GM20431 (cell line): ENCODE results near the gene PREB.
"Not testable (repeated sequence)": the region's sequence is repeated elsewhere in the genome, so short reads cannot be mapped to it uniquely, and the experiment has no call there.

Experiments
- in situ Hi-C: fragments of 300-500 bp; cut with MseI, MboI; formaldehyde crosslinking; loops from one replicate; pipeline ENCODE4 v1.15.0; 2020; ENCODE audit warnings: low sequenced_read_pairs; ENCODE audit not compliant: unreplicated experiment

Gene PREB

DNA sequence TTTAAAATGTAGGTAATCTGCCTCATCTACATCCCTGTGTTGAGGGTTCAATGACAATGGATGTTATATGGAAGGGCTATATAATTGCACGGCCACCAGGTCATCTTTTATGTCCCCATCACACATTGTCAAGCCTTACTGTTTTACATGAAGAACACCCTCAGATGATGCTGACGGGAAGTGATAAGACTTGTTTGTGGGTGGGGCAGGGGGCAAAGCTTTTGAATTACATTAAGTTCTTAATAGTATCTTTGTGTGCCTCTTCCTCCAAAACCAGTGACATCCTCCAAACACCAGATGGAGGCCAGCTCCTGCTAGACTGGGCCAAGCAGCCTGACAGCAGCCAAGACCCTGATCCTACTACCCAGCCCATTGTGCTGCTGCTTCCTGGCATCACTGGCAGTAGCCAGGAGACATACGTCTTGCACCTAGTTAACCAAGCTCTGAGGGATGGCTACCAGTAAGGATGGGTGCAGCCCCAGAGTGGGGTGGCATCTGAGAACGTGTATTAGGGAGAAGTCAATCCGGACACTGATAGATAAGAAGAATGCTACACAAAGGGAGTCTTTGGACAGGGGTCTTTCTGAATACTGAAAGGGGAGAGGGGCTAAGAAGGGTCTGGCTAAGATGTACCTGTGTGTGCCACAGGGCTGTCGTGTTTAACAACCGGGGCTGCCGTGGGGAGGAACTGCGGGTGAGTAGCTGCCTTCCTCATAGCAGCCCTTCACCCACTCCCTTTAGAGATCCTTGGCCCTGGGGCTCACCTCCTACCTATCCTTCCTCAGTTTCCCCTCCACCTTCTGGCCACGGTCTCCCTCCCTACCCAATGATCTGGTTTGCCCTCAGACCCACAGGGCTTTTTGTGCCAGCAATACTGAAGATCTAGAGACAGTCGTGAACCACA, 5.5 kb downstream of the PREB start:
- in situ Hi-C loops = no loop called here

DNA sequence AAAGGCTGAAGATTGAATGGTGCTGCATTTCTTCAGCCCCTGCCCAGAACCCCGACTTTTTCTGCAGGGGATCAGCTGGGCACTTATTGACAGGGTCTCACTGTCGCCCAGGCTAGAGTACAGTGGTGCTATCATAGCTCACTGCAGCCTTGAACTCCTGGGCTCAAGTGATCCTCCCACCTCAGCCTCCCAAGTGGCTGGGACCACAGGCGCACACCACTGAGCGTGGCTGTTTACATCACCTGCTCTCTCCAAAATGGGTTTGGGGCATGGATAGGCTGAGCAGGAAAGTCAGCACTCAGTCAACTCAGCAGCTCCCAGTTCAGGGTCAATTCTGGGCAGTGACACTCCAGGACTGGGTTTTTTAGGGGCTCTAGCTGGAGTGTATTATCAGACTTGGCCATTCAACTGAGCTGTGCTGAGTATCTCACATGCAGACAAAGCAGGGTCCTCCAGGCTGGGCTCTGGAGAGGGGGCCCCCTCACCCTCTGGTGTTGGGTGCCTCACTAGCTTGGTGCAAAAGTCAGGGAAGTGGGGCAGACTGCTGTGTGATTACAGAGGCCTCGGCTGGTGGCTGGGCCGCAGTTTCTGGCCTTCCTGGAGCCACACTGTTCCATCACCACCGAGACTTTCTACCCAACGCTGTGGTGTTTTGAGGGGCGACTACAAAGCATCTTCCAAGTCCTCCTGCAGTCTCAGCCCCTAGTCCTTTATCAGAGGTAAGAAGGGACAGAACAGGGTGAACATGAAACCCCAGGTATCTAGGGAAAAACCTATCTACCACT, 6.4 kb downstream of the PREB start:
- in situ Hi-C loops = no loop called here

DNA sequence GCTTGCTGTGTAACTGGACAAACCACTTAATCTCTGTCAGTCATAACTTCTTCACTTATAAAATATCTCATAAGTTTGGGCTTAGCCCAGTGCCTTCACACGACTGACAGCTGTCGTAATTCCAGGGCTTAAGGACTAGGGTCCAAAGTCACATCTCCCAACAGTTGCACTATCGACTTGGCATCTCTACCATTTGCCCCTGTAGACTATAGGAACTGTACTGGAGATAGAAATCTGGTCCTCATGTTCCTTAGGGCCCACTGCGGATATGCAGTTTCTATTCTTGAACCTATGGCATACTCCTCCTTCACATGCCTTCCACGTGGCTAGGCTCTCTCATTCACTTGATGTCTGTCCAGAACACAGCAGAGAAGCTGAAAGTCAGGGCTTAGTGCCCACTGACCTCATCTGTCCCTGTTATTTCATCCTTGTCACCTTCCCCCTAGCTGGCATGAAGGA, 8.2 kb downstream of the PREB start:
- in situ Hi-C loops = no loop called here

DNA sequence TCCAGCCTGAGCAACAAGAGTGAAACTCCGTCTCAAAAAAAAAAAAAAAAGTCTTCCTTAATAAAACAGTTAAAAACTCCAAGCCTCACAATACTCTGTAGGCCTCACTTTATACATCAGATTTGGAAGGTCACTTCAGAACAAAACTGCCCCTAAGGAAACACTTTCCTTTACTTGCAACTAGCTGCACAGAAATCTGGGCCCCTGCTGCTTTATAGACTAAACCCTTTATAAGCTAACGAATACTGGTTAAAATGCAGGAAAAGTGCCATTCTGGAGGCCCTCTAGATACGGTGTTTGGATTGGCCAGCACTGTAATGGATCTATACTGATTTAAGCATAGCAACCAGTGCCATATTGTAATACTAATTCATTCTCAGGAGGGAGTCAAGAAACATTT, 9.3 kb downstream of the PREB start:
- in situ Hi-C loops = no loop called here

DNA sequence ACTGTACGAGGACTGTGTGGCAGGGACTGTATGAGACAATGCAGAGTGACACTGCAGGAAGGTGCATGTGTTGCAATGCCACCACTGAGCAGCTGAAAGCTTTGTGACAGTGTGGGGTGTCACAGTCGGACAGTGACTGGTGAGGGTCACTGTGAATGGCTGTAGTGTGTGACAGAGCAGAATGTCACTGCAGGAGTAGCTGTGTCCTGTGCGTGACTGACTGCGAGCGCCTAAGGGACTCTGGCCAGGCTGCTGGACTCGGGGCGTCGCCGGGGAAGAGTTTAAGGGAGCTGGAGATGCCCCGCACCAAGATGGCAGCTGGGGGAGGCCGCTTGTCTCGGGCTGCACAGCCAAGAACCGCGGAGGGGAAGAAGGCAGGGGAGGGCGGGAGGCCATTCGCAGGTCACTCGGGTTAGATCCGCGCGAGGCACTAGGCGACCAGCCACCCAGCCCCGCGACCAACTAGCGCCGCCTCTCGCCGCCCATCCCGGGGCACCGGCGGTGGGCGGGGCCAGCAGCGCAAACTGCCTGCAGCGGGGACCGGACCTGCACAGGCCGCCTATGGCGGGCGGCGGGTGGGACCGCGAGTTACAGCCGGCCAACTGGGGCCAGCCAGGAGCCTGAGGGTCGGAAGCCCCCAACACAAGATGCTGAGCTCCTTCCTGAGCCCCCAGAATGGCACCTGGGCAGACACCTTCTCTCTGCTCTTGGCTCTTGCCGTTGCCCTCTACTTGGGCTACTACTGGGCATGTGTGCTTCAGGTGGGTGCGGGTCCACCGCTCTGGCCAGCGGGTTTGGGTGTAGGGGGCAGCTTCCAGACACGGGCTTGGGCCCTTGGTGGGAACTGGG, 10.9 kb downstream of the PREB start, which contains the start of gene ABHD1:
TSS of gene ABHD1 (plus strand) at position 514 of the 849 bp plus-strand sequence. CDS start at position 648, 134 bp downstream.
- in situ Hi-C loops = no loop called here

DNA sequence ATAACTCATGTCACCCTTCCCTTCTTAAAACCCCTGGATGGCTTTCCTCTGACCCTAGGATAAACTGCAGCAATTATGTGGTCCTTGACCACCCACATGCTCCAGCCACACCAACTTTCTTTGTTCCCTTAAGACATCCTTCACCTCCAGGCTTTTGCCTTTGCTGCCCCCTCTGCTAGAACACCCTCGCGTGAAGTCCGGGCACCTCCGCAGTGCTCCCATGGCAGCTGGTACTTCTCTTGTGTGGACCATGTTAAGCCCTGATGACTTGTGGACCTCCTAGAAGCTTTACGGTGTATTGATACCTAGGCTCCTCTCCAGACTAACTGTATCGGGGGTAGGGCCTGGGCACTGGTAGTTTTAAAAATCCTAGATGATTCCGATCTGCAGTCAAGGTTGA, 11.6 kb downstream of the PREB start:
- in situ Hi-C loops = no loop called here

DNA sequence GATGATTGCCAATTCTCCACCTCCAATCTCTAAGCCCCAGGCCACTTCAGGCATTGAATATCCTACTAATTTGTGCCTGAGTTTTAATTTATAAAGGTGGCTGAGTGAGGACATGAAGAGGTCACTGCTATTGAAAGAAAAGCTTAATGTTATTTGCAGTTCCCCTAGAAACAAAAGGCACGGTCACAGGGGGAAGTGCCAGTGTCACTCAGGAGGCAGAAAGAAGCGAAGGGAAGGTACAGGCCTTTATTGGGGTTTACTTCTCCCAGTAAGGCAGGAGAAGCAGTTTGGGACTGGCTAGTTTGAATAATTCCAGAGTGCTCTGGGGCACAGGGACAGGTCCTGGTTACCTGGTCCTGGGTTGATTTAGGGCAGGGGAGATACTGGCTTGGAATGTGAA, 12.5 kb downstream of the PREB start:
- in situ Hi-C loops = no loop called here

DNA sequence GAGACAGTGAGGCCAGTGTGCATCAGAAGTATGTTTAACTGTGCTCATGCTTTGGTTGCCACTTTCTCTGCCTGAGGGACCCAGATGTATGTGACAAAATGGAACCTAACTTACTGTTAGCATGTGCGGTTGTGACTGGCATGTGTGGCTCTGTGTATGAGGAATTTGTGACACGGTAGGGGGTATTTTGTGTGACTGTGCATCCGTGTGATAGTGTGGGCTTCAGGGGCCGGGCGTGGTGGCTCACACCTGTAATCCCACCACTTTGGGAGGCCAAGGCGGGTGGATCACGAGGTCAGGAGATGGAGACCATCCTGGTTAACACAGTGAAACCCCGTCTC, 15.1 kb downstream of the PREB start:
- in situ Hi-C loops = not testable (repeated sequence)

DNA sequence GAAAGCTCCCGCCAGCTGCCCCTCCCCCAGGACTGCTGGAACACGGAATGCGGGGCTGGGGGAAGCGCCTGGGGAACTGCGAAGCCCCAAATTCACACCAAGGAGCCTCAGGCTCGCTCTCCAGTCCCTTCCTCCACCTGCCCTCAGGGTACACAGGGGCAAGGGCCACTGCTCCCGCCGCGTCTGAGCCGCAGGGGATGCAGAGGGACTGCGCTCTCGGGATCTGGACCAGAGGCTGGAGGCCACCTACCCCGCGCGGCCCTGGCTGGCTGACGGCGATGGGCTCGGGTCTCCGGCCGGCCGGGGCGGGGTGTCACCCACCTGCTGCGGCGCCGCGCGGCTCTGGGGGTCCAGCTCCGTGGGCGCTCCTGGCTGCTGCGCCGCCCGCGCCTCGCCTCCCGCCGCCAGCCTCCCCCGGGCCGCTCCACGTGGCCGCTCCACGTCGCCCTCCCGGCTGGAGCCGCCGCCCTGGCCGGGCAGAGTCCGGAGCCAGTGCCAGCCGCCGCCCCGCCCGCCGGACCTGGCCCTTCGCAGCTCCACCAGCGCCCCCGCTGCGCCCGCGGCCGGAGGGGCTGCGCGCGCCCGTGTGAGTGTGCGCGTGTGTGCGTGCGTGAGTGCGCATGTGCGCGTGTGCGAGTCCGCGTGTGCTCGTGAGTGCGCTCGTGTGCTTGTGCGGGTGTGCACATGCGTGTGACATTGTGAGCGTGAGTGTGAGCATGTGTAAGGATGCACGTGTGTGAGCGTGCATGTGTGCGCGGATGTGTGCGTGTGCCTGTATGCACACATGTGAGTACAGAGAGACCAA, 15.7 kb downstream of the PREB start, which contains the start of gene CGREF1:
TSS of gene CGREF1 (minus strand) at position 604 of the 805 bp plus-strand sequence. CDS start 14,762 bp downstream, outside the sequence.
- in situ Hi-C loops = no loop called here

DNA sequence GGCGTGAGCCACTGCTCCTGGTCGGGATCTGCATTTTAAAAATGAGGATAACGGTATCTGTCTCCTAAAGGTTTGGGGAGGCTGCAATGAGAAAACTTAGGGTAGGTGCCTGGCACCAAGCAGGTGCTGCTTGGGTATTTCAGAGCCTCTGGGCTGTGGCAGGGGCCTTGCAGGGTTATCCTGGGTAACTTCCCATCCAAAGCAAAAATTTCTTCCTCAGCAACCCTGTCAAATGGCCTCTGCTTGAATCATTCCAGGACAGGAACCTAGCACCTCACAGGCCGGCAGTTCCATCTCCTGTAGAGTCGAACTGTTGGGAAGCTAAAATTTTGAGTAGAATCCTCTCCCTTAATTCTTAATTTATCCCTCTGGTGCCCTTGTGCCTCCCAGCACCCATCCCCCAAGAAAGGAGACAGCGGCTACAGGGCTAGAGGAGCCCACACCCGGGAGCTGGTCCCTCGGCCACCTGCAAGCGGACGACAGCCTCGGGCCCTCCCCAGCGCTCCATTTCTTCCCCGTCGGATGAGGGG, 16.4 kb downstream of the PREB start:
- in situ Hi-C loops = no loop called here

DNA sequence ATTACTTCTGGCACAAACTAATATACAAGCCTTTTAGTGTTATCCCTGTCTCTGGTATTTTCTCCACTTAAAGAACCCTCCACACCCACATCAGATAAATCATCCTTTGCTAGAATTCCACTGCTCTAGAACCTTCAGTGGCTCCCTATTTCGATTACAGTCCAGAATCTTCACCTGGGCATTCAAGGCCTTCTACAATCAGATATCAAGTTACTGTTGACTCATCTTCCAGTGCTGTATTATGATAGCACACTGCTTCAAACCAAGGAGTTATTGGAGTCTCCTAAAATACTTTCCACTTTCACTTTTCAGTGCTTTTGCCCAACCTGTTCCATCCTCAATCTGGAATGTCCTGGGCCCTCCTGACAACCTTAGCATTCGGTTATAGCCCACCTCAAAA, 18.9 kb downstream of the PREB start:
- in situ Hi-C loops = no loop called here

DNA sequence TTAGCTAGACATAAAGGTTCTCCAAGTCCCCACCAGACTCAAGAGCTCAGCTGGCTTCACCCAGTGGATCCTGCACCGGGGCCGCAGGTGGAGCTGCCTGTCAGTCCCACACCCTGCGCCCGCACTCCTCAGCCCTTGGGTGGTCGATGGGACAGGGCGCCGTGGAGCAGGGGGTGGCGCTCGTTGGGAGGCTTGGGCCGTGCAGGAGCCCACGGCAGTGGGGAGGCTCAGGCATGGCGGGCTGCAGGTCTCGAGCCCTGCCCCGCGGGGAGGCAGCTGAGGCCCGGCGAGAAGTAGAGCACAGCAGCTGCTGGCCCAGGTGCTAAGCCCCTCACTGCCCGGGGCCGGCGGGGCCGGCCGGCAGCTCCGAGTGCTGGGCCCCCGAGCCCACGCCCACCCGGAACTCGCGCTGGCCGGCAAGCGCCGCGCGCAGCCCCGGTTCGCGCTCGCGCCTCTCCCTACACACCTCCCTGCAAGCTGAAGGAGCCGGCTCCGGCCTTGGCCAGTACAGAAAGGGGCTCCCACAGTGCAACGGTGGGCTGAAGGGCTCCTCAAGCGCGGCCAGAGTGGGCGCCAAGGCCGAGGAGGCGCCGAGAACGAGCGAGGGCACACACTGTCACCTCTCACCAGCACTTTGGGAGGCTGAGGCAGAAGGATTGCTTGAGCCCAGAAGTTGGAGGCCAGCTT, 22.9 kb downstream of the PREB start:
- in situ Hi-C loops = not testable (repeated sequence)

DNA sequence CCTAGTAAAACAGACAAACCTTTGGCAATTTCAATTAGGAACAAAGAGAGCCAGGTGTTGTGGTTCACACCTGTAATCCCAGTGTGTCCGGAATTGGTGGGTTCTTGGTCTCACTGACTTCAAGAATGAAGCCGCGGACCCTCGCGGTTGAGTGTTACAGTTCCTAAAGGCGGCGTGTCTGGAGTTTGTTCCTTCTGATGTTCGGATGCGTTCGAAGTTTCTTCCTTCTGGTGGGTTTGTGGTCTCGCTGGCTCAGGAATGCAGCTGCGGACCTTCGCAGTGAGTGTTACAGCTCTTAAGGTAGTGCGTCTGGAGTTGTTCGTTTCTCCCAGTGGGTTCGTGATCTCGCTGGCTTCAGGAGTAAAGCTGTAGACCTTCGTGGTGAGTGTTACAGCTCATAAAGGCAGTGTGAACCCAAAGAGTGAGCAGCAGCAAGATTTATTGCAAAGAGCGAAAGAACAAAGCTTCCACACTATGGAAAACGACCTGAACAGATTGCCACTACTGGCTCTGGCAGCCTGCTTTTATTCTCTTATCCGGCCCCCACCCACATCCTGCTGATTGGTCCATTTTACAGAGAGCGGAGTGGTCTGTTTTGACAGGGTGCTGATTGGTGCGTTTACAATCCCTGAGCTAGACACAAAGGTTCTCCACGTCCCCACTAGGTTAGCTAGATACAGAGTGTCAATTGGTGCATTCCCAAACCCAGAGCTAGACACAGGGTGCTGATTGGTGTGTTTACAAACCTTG, 23.7 kb downstream of the PREB start:
- in situ Hi-C loops = not testable (repeated sequence)

DNA sequence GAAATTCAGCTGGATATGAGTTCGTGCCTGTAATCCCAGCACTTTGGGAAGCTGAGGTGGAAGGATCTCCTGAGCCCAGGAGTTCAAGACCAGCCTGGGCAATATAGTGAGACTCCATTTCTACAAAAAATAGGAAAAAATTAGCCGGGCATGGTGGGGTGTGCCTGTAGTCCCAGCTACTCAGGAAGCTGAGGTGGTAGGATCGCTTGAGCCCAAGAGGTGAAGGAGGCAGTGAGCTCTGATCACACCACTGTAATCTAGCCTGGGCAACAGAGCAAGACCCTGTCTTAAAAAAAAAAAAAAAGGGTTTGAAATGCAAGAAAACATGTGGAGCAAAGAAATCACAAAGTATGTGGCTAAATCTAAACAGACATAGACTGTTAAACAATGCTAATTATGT, 25.4 kb downstream of the PREB start:
- in situ Hi-C loops = no loop called here

DNA sequence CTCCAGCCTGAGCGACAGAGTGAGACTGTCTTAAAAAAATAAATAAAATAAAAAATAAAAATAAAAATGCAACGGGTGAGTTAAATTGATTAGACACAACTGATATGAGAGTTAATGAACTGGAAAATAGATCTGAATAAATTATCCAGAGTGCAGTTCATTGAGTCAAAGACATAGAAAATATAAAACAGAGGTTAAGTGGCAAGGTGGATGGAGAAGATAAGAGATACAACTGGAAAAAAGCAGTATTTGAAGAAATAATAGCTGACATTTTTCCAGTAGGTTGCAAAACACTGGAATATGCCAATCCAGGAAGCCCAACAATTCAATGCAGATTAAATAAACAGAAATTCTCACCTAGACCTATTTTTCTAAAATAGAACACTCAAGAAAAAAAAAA, 26.2 kb downstream of the PREB start:
- in situ Hi-C loops = no loop called here

DNA sequence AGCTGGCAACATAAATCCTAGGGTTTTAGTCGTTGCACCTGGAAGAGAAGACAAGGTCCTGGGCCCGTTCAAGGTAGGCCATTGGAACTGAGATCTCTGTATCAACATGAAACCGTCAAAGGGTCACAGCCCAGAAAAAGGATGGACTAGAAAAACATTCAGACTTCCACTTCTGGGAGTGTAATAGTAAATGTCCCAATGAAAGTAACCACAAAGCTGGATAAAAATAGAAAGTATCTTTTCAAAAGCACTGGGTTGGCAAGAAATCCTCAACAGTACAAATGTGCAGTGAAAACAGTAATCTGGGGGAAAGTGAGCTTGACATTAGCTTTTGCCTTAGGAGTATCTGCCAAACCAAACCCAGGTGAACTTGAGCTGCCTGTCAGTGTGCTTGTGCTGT, 28.5 kb downstream of the PREB start:
- in situ Hi-C loops = no loop called here

DNA sequence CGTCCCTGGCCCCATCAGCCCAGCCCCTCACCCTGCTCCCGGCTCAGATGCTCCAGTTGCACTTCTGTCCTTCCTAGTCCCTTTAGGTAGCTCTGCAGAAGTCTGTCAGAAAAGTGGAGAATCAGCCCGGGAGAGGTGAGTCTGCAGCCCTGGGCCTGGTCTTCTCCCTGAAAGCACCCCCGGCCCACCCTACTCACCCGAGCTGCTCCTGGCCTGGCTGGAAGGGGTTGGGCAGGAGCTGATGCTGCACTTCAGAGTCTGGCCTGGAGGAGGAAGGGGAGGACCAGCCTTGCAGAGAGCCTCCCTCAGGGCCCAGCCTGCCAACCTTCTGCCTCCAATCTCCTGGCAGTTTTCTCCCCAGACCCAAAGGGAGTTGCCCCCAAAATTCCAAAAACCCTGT, 32.1 kb downstream of the PREB start:
- in situ Hi-C loops = no loop called here

DNA sequence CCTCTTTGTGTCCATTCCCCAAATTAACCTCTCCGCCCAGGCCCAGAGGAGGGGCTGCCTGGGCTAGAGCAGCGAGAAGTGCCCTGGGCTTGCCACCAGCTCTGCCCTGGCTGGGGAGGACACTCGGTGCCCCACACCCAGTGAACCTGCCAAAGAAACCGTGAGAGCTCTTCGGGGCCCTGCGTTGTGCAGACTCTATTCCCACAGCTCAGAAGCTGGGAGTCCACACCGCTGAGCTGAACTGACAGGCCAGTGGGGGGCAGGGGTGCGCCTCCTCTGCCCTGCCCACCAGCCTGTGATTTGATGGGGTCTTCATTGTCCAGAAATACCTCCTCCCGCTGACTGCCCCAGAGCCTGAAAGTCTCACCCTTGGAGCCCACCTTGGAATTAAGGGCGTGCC, 34.4 kb downstream of the PREB start:
- in situ Hi-C loops = no loop called here
